AG08396 (cell line): ENCODE results near the gene FKBP3.
"Not testable (repeated sequence)": the region's sequence is repeated elsewhere in the genome, so short reads cannot be mapped to it uniquely, and the experiment has no call there.

Experiments
- DNase-seq: peaks from one replicate; pipeline ENCODE4 v3.0.0; 2012; ENCODE audit warnings: low spot score, mixed read lengths

Gene FKBP3

DNA sequence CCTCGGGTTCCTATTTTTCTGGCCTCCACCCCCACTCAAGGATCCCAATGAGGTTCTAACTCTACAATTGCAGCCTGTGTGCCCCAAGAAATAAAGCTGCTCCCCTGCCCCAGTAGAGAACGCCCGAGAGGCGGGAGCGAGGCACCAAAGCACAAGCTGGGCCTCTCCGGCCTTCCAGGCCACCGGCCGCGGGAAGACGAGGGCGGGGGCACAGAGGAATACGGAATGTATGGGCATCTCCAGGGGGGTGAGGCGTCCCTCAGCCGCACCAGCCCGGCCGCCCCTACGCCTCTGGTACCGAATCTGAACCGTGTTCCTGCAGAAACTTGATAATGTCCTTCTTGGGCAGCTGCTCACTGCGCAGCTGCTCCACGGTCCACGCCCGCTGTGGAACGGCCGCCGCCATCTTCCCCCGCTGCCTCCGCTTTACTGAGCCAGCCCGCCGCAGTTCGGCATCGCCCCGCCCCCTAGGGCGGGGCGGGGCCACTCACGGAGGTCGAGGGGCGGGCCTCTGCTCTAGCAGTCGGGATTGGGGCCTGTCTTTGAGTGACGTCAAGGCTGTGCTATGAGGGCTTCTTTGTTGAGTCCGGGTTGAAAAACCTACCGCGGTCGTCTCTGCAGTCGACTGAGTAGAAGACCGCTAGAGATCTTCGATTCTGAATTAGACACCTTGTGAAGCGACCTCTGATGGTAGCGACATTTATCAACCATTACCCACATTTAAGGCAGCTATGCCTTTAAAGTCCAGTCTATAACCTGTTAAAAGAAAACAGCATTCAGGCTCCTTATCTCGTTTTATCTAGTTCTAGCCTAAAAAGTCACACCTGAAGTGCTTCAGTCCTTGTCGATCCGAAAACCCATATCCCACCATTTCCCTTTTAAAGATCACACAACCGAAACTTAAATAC, at the start of gene FKBP3:
Gene FKBP3 (minus strand): TSS at position 431 of the 908 bp plus-strand sequence. CDS start 25 bp downstream, at position 406.
- peak; percentile 98 for DNase-seq

DNA sequence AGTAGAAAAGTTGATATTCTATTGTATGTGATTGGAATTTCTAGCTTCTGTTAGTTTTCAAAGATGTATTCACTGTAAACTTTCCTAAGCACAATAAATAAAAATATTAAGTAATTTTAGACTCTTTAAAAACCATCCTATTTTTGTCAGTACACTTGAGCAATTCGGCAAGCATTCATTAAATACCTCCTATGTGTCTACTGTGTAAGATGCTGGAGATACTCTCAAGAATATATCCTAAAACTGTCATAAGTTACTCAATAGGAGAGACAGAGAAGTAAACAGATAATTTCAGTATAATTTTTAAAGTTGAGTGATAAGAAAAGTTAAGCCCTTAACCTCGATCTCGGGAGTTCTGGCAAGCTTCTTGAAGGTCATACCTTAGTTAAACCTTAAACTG, 47.5 kb upstream of the FKBP3 start:
- no peak for DNase-seq

GRCh38 chr14:45181329-45181728, 47.0 kb upstream of the FKBP3 start:
- no peak for DNase-seq

GRCh38 chr14:45177076-45177475, 42.8 kb upstream of the FKBP3 start:
- DNase-seq, result peak; percentile 11

DNA sequence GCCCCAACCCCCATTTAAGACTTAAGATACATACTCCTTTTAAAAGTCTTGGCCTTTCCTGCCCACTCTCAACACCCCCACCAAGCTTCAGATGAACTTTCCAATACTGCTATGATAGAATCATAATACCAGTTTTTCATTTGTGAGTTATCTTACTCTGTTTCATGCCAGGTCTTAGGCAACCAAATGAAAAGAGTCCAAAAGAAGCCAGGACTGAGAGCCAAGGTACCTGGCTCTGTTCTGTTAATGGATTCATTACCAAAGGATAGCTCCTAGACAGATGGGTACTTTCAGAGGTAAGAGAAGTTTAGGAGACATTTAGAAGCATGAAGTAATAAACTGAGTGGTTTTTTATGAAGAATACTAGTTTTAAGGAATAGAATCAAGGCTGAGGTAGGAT, 35.6 kb upstream of the FKBP3 start:
- DNase-seq, result no peak

GRCh38 chr14:45156067-45156466, 21.8 kb upstream of the FKBP3 start:
- no peak for DNase-seq

GRCh38 chr14:45150386-45150890, 16.2 kb upstream of the FKBP3 start:
- DNase-seq, result no peak

GRCh38 chr14:45149602-45150001, 15.3 kb upstream of the FKBP3 start:
- no peak for DNase-seq

- DNase-seq, result no peak
Observed at GRCh38 chr14:45145214-45145613, 10.9 kb upstream of the FKBP3 start.

DNA sequence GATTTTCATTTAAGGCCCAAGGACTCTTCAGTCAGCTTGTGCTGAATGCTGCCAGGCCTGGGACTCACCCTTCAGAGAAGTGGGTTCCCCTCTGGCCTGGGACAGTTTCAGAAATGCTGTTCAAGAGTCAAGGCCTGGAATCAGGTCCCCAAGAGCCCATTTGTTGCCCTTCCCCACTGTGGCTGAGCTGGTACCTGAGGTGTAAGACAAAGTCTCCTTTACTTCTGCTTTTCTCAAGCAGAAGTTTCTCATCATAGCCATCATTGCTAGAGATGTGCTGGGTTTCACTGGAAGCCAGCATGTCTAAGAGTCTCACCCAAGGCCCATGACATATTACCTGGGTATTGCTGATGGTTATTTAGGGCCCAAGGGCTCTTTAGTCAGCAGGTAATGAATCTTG, 10.4 kb upstream of the FKBP3 start:
- no peak for DNase-seq

- not testable (repeated sequence) for DNase-seq
Observed at GRCh38 chr14:45142083-45142482, 7.8 kb upstream of the FKBP3 start.

- no peak for DNase-seq
Observed at GRCh38 chr14:45140661-45141187, 6.4 kb upstream of the FKBP3 start.

DNA sequence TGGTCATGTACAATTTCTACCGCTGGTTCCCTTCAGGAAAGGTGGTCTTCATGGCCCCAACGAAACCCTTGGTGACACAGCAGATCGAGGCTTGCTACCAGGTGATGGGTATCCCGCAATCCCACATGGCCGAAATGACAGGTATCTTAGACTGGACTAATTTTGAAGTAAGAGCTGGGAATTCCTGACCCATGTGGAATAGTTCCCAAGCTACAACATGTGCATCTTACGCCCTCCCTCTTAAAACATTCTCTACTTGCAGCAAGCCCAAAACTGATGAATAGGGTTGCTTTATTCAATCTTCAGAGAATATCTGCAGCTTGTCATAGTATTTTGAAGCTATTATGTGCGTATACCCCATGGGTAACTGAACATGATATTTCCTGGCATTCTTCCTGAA, 2.1 kb upstream of the FKBP3 start:
- no peak for DNase-seq

GRCh38 chr14:45135659-45136395, 1.5 kb upstream of the FKBP3 start, which contains the start of gene FANCM:
Gene FANCM, plus strand, starts transcription at chr14:45135930. Its CDS starts 102 bp downstream, at chr14:45136032.
- DNase-seq, result peak; percentile 91

DNA sequence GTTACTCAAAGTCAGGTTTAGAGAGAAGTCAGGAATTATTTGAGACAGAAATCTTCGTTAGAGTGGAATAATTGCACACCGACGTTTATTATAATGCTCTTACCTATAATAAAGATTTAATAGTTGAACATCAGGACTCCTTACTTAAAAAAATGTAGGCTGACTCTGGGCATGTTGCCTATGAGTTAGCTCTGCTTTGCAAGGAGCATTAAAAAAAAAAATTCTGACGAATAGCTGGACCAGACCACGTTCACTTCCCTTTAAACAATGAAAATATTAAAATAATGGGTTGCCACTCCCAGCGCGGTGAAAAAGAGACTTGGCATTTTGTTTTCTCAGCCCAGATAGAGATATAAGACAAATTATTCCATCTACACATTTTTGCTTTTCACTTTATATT, 875 bp upstream of the FKBP3 start:
- no peak for DNase-seq

GRCh38 chr14:45133683-45134050, 614 bp downstream of the FKBP3 start:
- DNase-seq, result no peak

- no peak for DNase-seq
Observed at GRCh38 chr14:45128963-45129629, 5.2 kb downstream of the FKBP3 start.

- no peak for DNase-seq
Observed at GRCh38 chr14:45125754-45126153, 8.5 kb downstream of the FKBP3 start.

GRCh38 chr14:45123271-45123670, 11.0 kb downstream of the FKBP3 start:
- no peak for DNase-seq

DNA sequence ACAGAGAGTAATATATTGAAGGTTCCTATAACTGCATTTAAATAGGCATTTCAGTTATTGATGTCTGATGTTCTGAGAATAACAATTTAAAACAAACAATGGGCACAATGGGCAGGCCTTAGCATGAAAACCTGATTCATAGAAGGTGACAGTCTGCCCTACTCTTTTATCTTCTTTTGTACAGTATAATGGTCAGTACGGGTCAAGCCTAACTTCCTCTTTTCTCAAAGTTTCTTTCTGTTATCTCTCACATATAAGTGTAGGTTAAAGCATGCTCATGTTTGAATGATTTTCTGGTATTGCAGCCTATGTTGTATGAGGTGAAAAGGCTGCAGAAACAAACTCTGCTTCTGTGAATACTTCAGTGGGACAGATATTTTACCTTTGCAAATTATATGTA, 14.2 kb downstream of the FKBP3 start:
- DNase-seq, result no peak

GRCh38 chr14:45118594-45118993, 15.7 kb downstream of the FKBP3 start:
- DNase-seq, result no peak

DNA sequence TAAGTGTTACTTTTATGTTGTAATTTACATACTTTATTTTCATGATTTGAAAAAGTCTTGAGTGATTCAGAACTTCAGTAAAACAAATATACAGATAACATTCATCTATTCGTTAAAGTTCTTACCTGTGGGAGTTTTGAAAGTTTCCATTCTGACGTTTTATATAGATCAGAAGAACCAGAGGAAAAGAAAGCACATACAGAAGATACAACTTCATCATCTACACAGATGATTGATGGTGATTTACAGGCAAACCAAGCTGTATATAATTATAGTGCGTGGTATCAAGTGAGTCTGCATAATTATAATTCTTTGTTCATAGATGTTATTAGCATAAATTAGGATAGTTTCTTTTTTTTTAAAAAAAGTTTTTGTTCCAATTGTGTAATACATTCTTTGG, 20.0 kb downstream of the FKBP3 start:
- DNase-seq, result no peak
